Measurements from ENCODE around the gene CCNYL1. TPM values are rescaled to one million over a fixed set of nuclear protein-coding genes. Genes with fewer than 3 reads are reported as not detected.
"Not testable (repeated sequence)": the region's sequence is repeated elsewhere in the genome, so short reads cannot be mapped to it uniquely, and the experiment has no call there.

The CCNYL1 gene
- polyA plus RNA-seq, 4 donors = 8.2 to 18.4 (median 15.2) TPM

DNA sequence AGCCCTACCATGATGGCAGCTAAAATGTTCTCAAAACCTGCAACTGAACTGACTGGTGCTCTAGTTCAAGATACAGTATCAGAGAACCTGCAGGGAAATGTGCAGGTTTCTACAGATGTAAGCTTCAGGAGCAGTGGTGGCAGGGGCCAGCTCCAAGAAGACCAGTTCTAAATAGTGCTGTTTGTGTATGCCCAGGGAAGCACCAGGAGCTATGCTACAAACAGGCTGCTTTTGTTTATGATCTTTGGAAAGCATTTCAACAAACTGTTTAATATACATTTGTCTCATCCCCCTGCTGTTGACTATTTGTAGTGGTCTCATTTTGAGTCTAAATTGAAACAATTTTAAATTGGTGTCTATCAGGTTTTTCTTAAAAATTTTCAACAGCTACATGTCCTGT, 37.6 kb downstream of the CCNYL1 start:
- H3K27ac ChIP-seq (ENCODE audit: low read depth in 1 of 3, low read length in 2 of 3) = peak overlapping the region in 1 of 3 donors; percentile 70
- FAIRE-seq (no peak), DNase-seq (no peak)
- no peak overlapping the region for H3K4me3 ChIP-seq (ENCODE audit: low read depth in 1 of 3, low read length in 3 of 3)
- H3K9me3 ChIP-seq (ENCODE audit: control insufficient read depth in 2 of 2, insufficient read depth in 1 of 2, low read depth in 1 of 2, low read length in 1 of 2) = no peaks in the 10 kb centered on the region
- H3K36me3 ChIP-seq (ENCODE audit: control insufficient read depth in 3 of 3, insufficient read depth in 2 of 3, low read depth in 1 of 3, low read length in 3 of 3) = peaks cover 0 to 12% (median 0%) of the 10 kb centered on the region in 3 donors
- peaks cover 0 to 29% (median 0%) of the 10 kb centered on the region in 3 donors for H3K4me1 ChIP-seq (ENCODE audit: control insufficient read depth in 3 of 3, insufficient read depth in 2 of 3, low read depth in 1 of 3, low read length in 2 of 3)
- no peaks in the 10 kb centered on the region for H3K27me3 ChIP-seq (ENCODE audit: control insufficient read depth in 3 of 3, insufficient read depth in 3 of 3, low read length in 3 of 3)

GRCh38 chr2:207749873-207750272, 38.4 kb downstream of the CCNYL1 start:
- H3K9me3 ChIP-seq (ENCODE audit: control insufficient read depth in 2 of 2, insufficient read depth in 1 of 2, low read depth in 1 of 2, low read length in 1 of 2) = no peaks in the 10 kb centered on the region
- no peak for FAIRE-seq
- peaks cover 0 to 29% (median 0%) of the 10 kb centered on the region in 3 donors for H3K4me1 ChIP-seq (ENCODE audit: control insufficient read depth in 3 of 3, insufficient read depth in 2 of 3, low read depth in 1 of 3, low read length in 2 of 3)
- peak; percentile 20 to 42 for DNase-seq
- H3K27me3 ChIP-seq (ENCODE audit: control insufficient read depth in 3 of 3, insufficient read depth in 3 of 3, low read length in 3 of 3) = no peaks in the 10 kb centered on the region
- H3K36me3 ChIP-seq (ENCODE audit: control insufficient read depth in 3 of 3, insufficient read depth in 2 of 3, low read depth in 1 of 3, low read length in 3 of 3) = peaks cover 0 to 15% (median 2%) of the 10 kb centered on the region in 3 donors
- no peak overlapping the region for H3K27ac ChIP-seq (ENCODE audit: low read depth in 1 of 3, low read length in 2 of 3)
- 46 to 59% (median 54%) methylated on average over 2 of the region's 2 CpGs for WGBS, 3 donors
- H3K4me3 ChIP-seq (ENCODE audit: low read depth in 1 of 3, low read length in 3 of 3) = no peak overlapping the region

DNA sequence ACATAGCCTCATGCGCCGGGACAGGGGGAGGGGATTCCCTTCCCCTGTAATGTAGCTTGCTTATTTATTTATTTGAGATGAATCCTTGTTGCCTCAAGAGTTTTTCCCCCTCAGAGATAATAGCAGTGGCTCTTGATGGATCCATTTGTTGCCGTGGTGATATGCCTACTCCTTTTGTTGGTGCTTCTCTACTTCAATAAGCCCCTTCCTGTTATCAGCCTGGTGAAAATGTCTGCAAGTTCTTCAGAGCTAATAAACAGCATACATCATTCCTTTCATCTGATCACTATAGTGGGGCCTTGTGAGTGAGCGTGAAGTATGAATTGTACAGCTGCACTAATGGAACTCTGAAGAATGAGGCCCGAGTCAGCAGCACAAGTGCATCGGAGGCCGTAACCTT, 38.9 kb downstream of the CCNYL1 start:
- peaks cover 0 to 16% (median 2%) of the 10 kb centered on the region in 3 donors for H3K36me3 ChIP-seq (ENCODE audit: control insufficient read depth in 3 of 3, insufficient read depth in 2 of 3, low read depth in 1 of 3, low read length in 3 of 3)
- H3K4me1 ChIP-seq (ENCODE audit: control insufficient read depth in 3 of 3, insufficient read depth in 2 of 3, low read depth in 1 of 3, low read length in 2 of 3) = peaks cover 0 to 29% (median 0%) of the 10 kb centered on the region in 3 donors
- H3K9me3 ChIP-seq (ENCODE audit: control insufficient read depth in 2 of 2, insufficient read depth in 1 of 2, low read depth in 1 of 2, low read length in 1 of 2) = no peaks in the 10 kb centered on the region
- DNase-seq (peak in 1 of 2 donors; percentile 22), FAIRE-seq (no peak)
- 68 to 76% (median 74%) methylated on average over 7 of the region's 7 CpGs for WGBS, 3 donors
- no peaks in the 10 kb centered on the region for H3K27me3 ChIP-seq (ENCODE audit: control insufficient read depth in 3 of 3, insufficient read depth in 3 of 3, low read length in 3 of 3)
- no peak overlapping the region for H3K4me3 ChIP-seq (ENCODE audit: low read depth in 1 of 3, low read length in 3 of 3)
- H3K27ac ChIP-seq (ENCODE audit: low read depth in 1 of 3, low read length in 2 of 3) = no peak overlapping the region

DNA sequence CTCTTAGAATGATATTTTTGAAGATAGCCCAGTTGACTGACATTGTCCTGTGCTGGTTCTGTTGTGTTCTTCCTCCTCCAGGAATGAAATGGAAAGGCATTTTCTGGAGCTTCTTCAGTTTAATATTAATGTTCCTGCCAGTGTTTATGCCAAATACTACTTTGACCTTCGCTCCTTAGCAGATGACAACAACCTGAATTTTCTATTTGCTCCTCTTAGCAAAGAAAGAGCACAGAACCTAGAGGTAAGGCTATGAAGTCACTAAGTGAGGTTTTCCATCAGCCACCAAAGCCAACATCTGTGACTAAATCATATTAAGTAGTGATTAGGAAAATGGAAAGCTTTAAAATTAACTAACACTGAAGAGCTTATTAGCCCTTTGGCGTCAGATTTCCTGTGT, 39.4 kb downstream of the CCNYL1 start:
- WGBS, 3 donors = 50 to 74% (median 51%) methylated on average over 2 of the region's 2 CpGs
- Histone ChIP-seq H3K36me3 (ENCODE audit: control insufficient read depth in 3 of 3, insufficient read depth in 2 of 3, low read depth in 1 of 3, low read length in 3 of 3) (peaks cover 0 to 16% (median 2%) of the 10 kb centered on the region in 3 donors), H3K27me3 (ENCODE audit: control insufficient read depth in 3 of 3, insufficient read depth in 3 of 3, low read length in 3 of 3) (no peaks in the 10 kb centered on the region), H3K9me3 (ENCODE audit: control insufficient read depth in 2 of 2, insufficient read depth in 1 of 2, low read depth in 1 of 2, low read length in 1 of 2) (no peaks in the 10 kb centered on the region), H3K4me1 (ENCODE audit: control insufficient read depth in 3 of 3, insufficient read depth in 2 of 3, low read depth in 1 of 3, low read length in 2 of 3) (peaks cover 0 to 27% (median 0%) of the 10 kb centered on the region in 3 donors), H3K27ac (ENCODE audit: low read depth in 1 of 3, low read length in 2 of 3) (no peak overlapping the region), H3K4me3 (ENCODE audit: low read depth in 1 of 3, low read length in 3 of 3) (no peak overlapping the region)
- no peak for FAIRE-seq
- DNase-seq = no peak

- not testable (repeated sequence) for FAIRE-seq; H3K9me3 ChIP-seq (ENCODE audit: control insufficient read depth in 2 of 2, insufficient read depth in 1 of 2, low read depth in 1 of 2, low read length in 1 of 2); H3K4me3 ChIP-seq (ENCODE audit: low read depth in 1 of 3, low read length in 3 of 3); H3K27ac ChIP-seq (ENCODE audit: low read depth in 1 of 3, low read length in 2 of 3); H3K27me3 ChIP-seq (ENCODE audit: control insufficient read depth in 3 of 3, insufficient read depth in 3 of 3, low read length in 3 of 3); DNase-seq
- H3K4me1 ChIP-seq (ENCODE audit: control insufficient read depth in 3 of 3, insufficient read depth in 2 of 3, low read depth in 1 of 3, low read length in 2 of 3) = peaks cover 0 to 14% (median 0%) of the 10 kb centered on the region in 3 donors
- 89 to 95% (median 91%) methylated on average over 2 of the region's 2 CpGs for WGBS, 3 donors
- peaks cover 0 to 13% (median 2%) of the 10 kb centered on the region in 3 donors for H3K36me3 ChIP-seq (ENCODE audit: control insufficient read depth in 3 of 3, insufficient read depth in 2 of 3, low read depth in 1 of 3, low read length in 3 of 3)
Observed at GRCh38 chr2:207753688-207754087, 42.2 kb downstream of the CCNYL1 start.

GRCh38 chr2:207754498-207755383, 43.3 kb downstream of the CCNYL1 start:
- peaks cover 0 to 16% (median 2%) of the 10 kb centered on the region in 3 donors for H3K4me1 ChIP-seq (ENCODE audit: control insufficient read depth in 3 of 3, insufficient read depth in 2 of 3, low read depth in 1 of 3, low read length in 2 of 3)
- FAIRE-seq (no peak), DNase-seq (no peak)
- H3K36me3 ChIP-seq (ENCODE audit: control insufficient read depth in 3 of 3, insufficient read depth in 2 of 3, low read depth in 1 of 3, low read length in 3 of 3) = peaks cover 0 to 24% (median 2%) of the 10 kb centered on the region in 3 donors
- no peaks in the 10 kb centered on the region for H3K9me3 ChIP-seq (ENCODE audit: control insufficient read depth in 2 of 2, insufficient read depth in 1 of 2, low read depth in 1 of 2, low read length in 1 of 2)
- H3K27me3 ChIP-seq (ENCODE audit: control insufficient read depth in 3 of 3, insufficient read depth in 3 of 3, low read length in 3 of 3) = no peaks in the 10 kb centered on the region
- no peak overlapping the region for H3K27ac ChIP-seq (ENCODE audit: low read depth in 1 of 3, low read length in 2 of 3)
- H3K4me3 ChIP-seq (ENCODE audit: low read depth in 1 of 3, low read length in 3 of 3) = no peak overlapping the region
- WGBS, 3 donors = 95 to 96% (median 95%) methylated on average over 6 of the region's 6 CpGs

DNA sequence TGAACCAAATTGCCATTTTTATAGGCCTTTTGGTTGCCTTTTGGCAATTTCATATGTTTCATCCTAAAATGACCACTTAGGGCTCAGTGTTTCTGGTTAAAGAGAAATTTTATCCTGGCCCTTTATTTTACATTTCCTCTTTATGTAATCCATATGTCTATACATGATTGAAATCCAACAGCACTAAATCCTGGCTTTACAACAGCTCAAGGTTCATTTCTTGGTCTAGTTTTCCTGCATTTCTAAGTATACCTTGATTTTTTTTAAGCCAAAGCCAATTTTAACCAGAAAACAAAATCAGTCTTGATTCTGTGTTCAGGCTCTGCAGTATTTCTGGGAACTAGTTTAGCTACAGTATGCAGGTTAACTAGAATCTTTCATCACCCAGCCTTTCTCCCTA, 46.6 kb downstream of the CCNYL1 start:
- Histone ChIP-seq H3K36me3 (ENCODE audit: control insufficient read depth in 3 of 3, insufficient read depth in 2 of 3, low read depth in 1 of 3, low read length in 3 of 3) (peaks cover 4 to 33% (median 9%) of the 10 kb centered on the region in 3 donors), H3K9me3 (ENCODE audit: control insufficient read depth in 2 of 2, insufficient read depth in 1 of 2, low read depth in 1 of 2, low read length in 1 of 2) (no peaks in the 10 kb centered on the region), H3K4me1 (ENCODE audit: control insufficient read depth in 3 of 3, insufficient read depth in 2 of 3, low read depth in 1 of 3, low read length in 2 of 3) (peaks cover 2 to 15% (median 2%) of the 10 kb centered on the region in 3 donors), H3K27me3 (ENCODE audit: control insufficient read depth in 3 of 3, insufficient read depth in 3 of 3, low read length in 3 of 3) (no peaks in the 10 kb centered on the region), H3K27ac (ENCODE audit: low read depth in 1 of 3, low read length in 2 of 3) (no peak overlapping the region), H3K4me3 (ENCODE audit: low read depth in 1 of 3, low read length in 3 of 3) (no peak overlapping the region)
- peak in 1 of 2 donors; percentile 73 for DNase-seq
- no peak for FAIRE-seq

DNA sequence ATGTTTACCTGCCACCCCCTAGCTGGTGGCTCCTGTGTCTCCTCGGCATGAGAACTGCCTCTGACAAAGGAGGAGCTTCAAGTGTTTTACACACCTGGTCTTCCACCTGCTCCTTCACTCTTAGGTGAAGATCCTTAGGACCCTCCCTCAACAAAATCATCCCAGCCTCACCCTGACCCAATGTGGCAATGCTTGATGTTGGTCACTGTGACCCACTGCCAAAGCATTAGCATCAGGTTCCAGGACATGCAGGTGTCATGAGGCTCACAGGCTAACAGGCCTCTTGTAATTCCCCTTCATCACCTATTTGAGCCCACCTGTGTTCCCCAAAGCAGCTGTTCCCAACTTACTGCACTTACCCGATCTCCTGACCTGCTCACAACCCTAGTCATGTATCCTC, 48.5 kb downstream of the CCNYL1 start:
- H3K4me1 ChIP-seq (ENCODE audit: control insufficient read depth in 3 of 3, insufficient read depth in 2 of 3, low read depth in 1 of 3, low read length in 2 of 3) = peaks cover 2 to 29% (median 2%) of the 10 kb centered on the region in 3 donors
- peaks cover 4 to 35% (median 14%) of the 10 kb centered on the region in 3 donors for H3K36me3 ChIP-seq (ENCODE audit: control insufficient read depth in 3 of 3, insufficient read depth in 2 of 3, low read depth in 1 of 3, low read length in 3 of 3)
- DNase-seq = no peak
- no peaks in the 10 kb centered on the region for H3K9me3 ChIP-seq (ENCODE audit: control insufficient read depth in 2 of 2, insufficient read depth in 1 of 2, low read depth in 1 of 2, low read length in 1 of 2)
- no peak overlapping the region for H3K4me3 ChIP-seq (ENCODE audit: low read depth in 1 of 3, low read length in 3 of 3)
- 86 to 93% (median 91%) methylated on average over 2 of the region's 2 CpGs for WGBS, 3 donors
- no peak overlapping the region for H3K27ac ChIP-seq (ENCODE audit: low read depth in 1 of 3, low read length in 2 of 3)
- H3K27me3 ChIP-seq (ENCODE audit: control insufficient read depth in 3 of 3, insufficient read depth in 3 of 3, low read length in 3 of 3) = no peaks in the 10 kb centered on the region
- FAIRE-seq = no peak
